ENCODE results near the gene ATPAF2.

The ATPAF2 gene

GRCh38 chr17:17983376-17983775, 55.6 kb downstream of the ATPAF2 start:
- no peak for DNase-seq

GRCh38 chr17:17982801-17983200, 56.2 kb downstream of the ATPAF2 start:
- no peak for DNase-seq

GRCh38 chr17:17981330-17981729, 57.6 kb downstream of the ATPAF2 start:
- no peak for DNase-seq

GRCh38 chr17:17979778-17980177, 59.2 kb downstream of the ATPAF2 start:
- no peak for DNase-seq

- no peak for DNase-seq
Measured at GRCh38 chr17:17978481-17979424, 60.2 kb downstream of the ATPAF2 start.

GRCh38 chr17:17976931-17977570, 61.9 kb downstream of the ATPAF2 start:
- DNase-seq, result no peak

- DNase-seq, result no peak
Measured at GRCh38 chr17:17975436-17975835, 63.5 kb downstream of the ATPAF2 start.

GRCh38 chr17:17972952-17973254, 66.1 kb downstream of the ATPAF2 start:
- DNase-seq, result no peak

- peak; percentile 100 for DNase-seq
Measured at GRCh38 chr17:17972126-17972951, 66.6 kb downstream of the ATPAF2 start, which contains the start of the genes DRC3 and TOM1L2. Gene DRC3, plus strand, starts transcription at chr17:17972862. Its CDS starts 4,737 bp downstream, at chr17:17977599. Gene TOM1L2, minus strand, starts transcription at chr17:17972400. Its CDS starts 87 bp downstream, at chr17:17972313.

- DNase-seq, result peak; percentile 23
Measured at GRCh38 chr17:17971431-17972125, 67.4 kb downstream of the ATPAF2 start.

GRCh38 chr17:17970699-17971430, 68.1 kb downstream of the ATPAF2 start:
- no peak for DNase-seq
